GM18867 (cell line): Measurements from ENCODE around the gene FAM20B.

Source experiments
- ATAC-seq: cut with Tn5 transposase; IDR thresholded peaks from one replicate; pipeline ENCODE4 v1.9.1; 2021; ENCODE audit warnings: mild to moderate bottlenecking, moderate library complexity; ENCODE audit not compliant: unreplicated experiment

FAM20B gene

DNA sequence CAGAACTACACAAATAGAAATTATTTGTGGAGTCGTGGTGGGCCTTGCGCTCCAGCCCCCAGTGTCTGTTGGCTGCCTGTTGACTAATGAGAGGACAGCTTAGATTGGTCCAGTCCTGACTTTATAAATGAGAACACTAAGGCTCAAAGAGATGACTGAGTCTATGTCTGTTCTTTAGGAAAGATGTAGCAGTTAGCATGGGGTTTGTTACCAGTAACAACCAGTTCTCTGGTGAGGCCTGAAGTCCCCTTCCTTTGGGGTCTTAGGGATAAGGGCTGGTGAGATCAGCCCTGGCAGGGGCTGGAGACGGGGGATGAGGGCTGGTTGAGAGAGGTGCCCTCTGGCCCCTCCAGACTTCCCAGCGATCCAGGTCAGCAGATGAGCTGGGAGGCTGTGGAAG, 65.2 kb downstream of the FAM20B start:
- ATAC-seq, result no peak

DNA sequence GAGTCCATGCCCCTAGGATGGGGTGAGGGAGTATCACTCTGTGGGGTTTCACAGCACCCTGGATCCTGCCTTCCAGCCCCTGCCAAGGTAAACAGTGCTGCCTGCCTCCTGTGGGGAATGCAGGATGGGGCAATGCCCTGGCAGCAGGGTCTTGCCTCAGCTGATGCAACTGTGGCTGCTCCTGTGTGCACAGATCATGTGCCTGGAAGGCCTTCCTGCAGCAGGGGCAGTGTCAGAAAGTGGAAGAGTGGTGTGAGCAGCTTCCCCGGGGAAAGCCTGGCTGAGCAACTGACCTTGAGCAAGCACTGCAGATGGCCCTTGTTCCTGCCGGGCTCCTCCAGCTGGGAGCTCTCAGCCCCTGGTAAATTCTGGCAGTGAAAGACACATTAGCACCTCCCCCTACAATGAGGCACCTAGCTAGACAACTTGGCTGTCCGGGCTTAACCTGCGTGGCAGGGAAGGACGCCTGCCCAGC, 66.0 kb downstream of the FAM20B start:
- ATAC-seq, result no peak

DNA sequence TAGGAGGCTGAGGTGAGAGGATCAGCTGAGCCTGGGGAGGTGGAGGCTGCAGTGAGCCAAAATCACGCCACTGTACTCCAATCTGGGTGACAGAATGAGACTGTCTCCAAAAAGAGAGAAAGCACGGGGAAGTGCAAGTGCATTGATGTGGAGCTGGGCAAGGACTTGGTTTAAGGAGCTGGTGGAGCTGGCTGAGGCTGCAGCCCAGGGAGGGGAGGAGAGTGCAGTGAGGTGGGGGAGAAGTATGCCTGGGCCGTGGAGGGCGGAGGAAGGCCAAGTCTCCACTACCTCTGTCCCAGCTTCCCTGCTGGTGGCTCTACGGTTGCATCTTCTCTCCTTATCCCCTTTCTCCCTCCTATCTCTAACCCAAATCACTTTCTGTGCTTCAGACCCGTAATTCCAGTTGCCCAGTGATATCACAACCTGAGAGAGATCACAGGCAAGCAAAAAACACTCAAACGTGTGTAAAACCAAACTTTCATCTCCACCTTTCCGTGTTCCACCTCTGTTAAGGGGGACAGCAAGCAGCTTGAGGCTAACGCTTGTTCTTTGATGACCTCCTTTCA, 67.3 kb downstream of the FAM20B start:
- no peak for ATAC-seq

DNA sequence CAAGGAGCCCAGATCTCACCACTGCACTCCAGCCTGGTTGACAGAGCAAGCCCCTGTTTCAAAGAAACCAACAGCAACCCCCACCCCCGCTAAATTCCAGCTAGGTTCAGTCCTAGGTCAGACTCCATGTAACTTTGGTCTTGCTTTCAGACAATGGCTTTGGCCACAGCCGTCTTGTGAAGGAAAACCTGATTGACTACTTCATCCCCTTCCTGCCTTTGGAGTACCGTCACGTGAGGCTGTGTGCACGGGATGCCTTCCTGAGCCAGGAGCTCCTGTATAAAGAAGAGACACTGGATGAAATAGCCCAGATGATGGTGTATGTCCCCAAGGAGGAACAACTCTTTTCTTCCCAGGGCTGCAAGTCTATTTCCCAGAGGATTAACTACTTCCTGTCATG, 69.1 kb downstream of the FAM20B start:
- ATAC-seq, result no peak

DNA sequence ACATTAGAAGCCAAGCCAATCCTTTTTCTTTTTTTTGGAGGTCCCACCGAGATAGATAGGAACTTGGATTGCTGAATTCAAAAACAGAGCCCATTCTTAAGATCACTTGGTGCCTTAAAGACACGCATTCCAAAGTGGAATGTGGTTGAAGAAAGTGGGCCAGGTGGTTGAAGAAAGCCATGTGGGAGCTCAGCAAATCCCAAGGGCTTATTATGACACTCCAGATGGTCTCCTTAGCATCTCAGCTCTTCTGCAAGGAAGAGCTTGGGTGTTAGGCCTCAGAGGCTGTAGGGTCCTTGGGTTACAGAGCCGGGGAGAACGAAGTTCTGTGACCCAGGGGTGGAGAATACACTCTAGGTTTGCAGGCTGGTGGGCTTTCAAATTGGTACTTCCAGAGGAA, 69.7 kb downstream of the FAM20B start:
- ATAC-seq, result no peak

DNA sequence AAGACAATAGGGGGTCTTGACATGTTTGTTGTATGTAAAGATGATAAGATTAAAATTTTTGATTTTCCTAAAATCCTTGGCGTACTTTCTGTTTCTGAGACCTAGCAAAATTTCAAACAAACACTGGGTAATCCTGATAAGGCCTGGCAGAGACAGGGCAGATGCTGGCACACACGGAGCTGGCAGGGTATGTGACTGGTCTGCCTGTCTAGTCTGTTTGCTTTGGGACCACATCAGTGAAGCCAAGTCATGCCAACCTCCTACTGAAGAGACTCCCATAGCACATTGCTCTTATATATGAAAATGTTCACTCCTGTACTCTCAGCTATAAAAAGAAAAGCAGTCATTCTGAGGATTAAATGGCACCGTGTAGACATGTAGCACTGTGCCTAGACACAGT, 70.2 kb downstream of the FAM20B start:
- no peak for ATAC-seq

DNA sequence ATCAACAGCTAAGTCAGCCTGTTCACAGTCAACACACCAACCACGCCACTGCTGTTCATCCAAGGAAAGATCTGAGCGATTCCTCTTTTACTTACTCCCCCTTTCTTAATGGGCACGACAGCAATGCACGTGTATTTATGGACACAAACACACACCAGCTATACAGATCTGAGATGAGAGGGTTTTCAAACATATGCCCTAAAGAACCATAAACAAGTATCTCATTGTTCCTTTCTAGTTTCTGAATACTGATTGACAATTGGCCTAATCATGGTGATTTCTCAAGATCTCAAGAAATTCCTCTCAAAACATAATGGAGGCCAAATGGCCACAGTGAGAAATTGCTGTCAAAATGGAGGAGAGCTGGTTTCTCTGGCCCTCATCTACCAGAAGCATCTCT, 74.2 kb downstream of the FAM20B start:
- no peak for ATAC-seq

DNA sequence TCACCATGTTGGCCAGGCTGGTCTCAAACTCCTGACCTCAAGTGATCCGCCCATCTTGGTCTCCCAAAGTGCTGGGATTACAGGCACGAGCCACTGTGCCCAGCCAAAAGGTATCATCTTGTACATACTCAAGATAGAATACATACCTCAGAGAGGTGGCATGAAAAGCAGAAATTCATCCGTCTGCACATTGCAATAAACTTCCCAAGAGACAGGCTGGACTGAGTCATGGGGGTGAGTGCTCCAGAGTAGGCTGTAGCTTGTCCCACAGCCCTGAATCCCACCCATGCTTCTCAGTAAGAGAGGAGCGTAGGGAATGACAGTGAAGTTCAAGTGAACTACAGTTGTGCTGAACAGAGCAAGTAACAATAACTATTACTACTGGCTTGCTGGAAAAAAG, 75.9 kb downstream of the FAM20B start:
- ATAC-seq, result no peak

DNA sequence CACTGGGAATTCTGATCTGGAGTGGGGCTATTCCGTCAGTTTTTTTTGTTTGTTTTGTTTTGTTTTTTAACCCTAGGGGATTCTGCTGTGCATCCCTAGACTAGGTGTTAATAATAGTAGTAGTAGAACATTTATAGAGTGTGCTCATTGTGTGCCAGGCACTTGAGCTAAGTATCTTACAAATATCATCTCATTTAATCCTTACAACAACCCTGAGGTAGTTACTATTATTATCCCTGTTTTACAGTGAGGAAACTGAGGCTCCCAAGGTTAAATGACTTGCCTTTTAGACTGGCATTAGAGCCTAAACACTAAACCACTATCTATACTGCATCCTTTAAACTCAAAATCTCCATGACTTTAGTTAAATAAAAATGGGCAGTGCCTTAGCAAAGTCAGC, 78.3 kb downstream of the FAM20B start:
- ATAC-seq, result no peak

DNA sequence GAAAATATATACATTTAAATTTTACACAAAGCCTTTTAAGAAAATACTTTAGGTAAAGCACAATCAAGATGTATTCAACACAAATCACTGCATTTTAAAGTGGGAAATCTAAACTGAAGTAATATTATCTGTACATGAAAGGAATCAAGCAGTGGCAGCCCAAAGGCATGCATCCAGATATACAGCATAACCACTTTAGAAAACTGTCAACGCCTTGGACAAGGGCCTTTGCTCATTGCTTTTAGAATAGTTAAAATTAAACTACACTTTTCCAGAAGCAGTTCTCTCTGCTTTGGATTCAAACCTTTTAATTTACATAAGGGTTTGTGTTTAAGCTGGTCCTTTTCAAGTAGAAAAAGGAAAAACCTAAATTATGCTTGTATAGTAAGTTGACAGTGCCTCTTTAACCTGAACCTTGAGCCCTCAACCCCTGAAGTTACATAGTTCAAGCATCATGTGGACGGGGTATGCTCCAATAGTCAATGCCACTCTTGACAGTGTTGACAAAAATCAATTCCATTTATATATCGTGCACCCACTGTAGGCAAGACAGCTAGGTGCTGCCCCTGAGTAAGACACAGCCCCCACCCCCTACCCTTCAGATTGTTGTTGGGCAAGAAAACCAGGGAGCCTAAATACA, 79.0 kb downstream of the FAM20B start:
- ATAC-seq, result no peak

DNA sequence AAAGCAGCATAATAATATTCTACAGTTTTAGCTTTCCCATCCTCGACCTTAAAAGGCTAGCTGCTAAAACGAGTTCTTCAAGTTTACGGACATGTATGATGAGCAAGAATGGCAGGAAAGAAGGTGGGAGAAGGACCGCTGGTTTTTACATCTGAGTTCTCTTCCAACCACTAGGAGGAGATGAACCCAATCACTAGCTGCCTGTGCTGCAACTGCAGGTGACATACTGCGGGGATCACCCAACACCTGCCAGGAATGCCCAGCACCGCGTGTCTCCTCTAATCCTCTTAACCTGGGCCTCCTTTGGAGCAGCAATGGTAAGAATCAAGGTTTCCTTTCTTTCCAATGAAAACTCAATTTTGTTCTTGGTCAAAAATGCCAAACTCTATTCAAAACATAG, 79.7 kb downstream of the FAM20B start:
- peak; percentile 39 for ATAC-seq

DNA sequence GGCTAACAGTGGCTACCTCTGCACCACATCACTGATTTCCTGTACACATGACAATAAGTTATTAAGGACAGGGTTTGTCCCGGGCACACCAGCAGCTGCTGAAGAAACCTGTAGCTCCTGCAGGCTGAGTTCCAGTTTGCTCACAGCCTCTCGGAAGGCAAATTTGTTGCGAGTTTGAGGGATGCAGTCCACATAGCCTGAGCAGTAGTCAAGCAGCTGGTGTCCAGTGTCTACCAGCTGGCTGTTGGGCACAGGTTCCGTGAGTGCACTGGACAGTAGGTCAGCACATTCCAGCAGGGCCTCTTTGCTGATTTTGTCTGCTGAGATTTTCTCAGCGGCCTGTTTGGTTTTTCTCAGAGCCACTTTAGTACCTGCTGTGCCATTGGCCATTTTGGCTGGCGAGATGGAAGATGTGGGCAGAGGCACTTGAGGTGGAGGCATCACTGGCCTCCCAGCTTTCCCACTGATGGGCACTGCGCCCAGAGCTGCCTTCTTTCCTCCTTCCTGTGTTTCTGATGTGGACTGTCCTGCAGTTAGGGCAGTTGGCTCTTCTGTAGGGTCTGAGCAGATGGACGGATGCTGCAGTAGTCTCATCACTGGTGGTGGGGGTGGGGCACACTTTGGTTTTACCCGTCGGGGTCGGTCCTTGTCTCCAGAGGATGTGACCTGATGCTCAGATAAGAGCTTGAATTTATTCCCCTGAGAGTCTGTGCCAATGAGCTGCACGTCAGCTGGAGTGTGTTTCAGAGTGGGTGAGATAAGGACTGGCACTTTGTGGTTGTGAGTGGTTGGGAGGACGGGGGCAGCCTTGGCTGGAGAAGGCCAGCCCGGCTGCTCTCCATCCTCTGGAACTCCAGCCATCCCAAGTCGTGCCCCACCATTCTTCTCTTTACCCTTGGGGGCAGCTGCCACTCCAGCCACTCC, 82.3 kb downstream of the FAM20B start:
- no peak for ATAC-seq

DNA sequence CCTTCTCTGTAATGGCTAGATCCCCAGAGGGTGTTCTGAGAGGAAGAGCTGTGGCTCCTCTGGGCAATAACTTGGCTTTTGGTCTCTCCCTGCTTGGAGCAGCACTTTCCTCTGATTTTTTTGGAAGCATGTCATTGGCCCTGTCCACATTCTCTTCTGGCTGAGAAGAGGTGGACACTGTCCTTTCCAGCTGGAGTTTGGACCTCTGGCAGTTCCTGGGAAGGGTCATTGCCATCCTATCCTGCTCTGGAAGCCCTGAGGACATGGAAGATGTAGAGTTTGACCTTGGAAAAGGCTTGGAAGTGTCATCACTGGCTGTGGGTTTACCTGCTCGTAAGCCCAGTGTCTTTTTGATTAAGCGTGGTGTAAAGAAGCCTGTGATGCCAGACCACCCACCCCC, 83.0 kb downstream of the FAM20B start:
- ATAC-seq, result no peak

DNA sequence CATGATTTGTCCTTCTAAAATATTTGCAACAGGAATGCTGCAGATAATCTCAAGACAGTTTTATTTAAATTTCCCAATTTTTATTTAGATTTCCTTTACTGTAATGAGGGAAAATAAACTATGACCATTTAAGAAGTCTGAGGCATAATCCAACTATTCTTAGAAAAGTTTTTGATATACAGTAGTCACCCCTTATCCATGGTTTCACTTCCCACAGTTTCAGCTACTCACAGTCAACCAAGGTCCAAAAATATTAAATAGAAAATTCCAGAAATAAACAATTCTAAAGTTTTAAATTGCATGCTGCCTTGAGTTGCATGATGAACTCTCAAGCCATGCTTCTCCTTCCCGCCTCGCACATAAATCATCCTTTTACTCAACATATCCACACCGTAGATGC, 89.5 kb downstream of the FAM20B start:
- no peak for ATAC-seq

DNA sequence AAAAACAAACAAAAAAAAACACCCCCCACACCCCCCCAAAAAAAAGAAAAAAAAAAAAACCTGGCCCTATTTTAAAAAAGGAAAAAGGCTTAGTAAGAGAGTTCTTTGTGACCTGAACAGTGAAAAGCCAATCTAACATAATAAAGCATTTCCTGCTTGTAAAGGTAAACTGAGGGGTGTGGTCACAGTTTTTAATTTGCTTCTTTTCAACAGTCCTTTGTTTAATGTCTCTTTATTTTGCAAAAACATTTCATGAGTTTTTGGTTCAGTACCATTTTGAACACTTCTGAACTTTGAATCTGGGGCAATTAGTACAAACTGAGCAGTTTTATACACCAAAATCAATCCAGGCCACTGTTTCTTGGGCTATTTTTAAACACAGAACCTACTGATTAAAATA, 93.8 kb downstream of the FAM20B start:
- no peak for ATAC-seq

DNA sequence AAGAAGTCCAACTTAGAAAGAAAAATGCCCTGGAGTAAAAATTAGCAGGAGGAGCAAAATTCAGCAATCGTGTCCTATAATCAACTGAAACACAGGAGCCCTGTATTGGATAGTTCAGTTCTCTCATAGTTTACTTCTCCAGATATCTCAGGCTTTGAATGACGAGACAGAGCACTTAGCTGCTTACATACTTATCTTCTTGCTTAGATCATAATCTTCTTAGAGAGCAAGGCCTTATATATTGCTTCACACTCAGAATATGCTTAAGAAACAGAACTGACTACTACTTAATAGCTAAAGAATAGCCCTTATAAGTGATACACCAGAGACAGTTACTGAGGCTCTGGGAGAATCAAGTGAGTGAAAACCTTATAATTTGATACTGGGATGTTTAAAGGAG, 95.0 kb downstream of the FAM20B start:
- no peak for ATAC-seq

DNA sequence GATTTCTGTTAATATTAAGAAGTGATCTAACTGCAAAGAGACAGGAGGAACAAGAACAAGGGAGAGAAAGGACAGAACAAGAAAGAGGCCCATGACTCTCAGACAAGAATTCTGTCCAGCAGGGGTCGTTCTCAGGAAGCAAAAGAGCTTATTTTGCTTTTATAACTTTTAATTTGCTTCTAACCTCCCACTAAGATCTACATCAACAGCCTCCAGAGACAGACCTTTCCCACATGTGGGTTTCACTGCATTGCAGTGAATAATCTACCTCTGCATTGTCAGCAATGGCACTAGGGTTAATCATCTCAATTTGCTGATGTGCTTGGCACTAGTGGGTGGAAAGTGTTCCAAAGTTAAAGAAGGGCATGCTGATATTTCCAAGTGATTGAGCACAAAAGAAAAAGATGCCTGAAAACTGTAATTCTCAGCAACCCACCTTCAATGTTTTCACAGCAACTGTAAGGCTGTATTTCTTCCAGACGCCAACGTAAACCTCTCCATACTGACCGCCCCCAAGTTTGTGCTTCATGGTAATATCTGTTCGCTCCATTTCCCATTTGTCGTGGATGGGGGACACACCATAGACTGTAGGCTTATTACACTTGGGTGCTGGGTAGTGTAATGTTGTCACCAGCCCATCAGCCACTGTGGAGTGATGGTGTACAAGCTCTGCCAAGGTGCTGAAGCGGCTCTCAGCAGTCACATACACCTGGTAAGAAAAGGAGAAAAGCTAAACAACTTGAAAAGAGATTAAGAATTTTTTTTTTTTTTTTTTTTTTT, 95.7 kb downstream of the FAM20B start:
- no peak for ATAC-seq

DNA sequence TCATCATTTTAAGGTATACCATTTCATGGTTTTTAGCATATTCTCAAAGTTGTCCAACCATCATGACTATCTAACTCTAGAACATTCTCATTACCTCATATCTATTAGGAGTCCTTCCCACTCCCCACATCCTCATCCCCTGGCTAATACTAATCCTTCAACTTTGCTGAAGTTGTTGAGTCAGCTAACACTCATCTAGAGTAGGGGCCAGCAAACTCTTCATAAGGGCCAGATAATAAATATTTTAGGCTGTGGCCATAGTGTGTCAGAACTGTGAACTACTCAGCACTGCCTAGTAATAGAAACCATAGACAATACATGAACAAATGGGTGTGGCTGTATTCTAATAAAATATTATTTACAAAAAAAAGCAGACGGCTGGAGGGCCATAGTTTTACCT, 99.2 kb downstream of the FAM20B start:
- no peak for ATAC-seq
